GM12872 (cell line): ENCODE measurements around the gene DOLPP1.

Experiments used
- CTCF ChIP-seq: IDR thresholded peaks from 3 replicates; pipeline ENCODE4 v1.5.1; 2011; ENCODE audit warnings: low read depth, mild to moderate bottlenecking, low read length, moderate library complexity; ENCODE audit not compliant: insufficient read depth

Gene DOLPP1

GRCh38 chr9:129080601-129081387 lies at the start of gene DOLPP1:
TSS of gene DOLPP1 (plus strand) at chr9:129081111. CDS start at chr9:129081132, 21 bp downstream.
- TF ChIP-seq CTCF, result no peak

GRCh38 chr9:129031514-129031913 lies 49.4 kb upstream of the DOLPP1 start:
- no peak for TF ChIP-seq CTCF

GRCh38 chr9:129032541-129033159 lies 48.3 kb upstream of the DOLPP1 start:
- TF ChIP-seq CTCF, result no peak

GRCh38 chr9:129033216-129033615 lies 47.7 kb upstream of the DOLPP1 start:
- no peak for TF ChIP-seq CTCF

GRCh38 chr9:129036241-129036922 lies 44.5 kb upstream of the DOLPP1 start, which contains the start of gene MIGA2:
TSS of gene MIGA2 (plus strand) at chr9:129036626. CDS start at chr9:129040595, 3,969 bp downstream.
- TF ChIP-seq CTCF, result no peak

GRCh38 chr9:129036923-129037766 lies 43.8 kb upstream of the DOLPP1 start:
- no peak for TF ChIP-seq CTCF
